Sigmoid colon (tissue), 7 donors: ENCODE data around the gene GLG1. TPM values are rescaled to one million over a fixed set of nuclear protein-coding genes. Genes with fewer than 3 reads are reported as not detected.

ENCODE experiments used
- DNase-seq: peaks from one replicate; pipeline ENCODE4 v3.0.0-alpha.2; 2019
- H3K27ac ChIP-seq, 4 donors: fragments of 200-600 bp; sonication (generic); one replicate each; pipeline ENCODE4 v1.5.1; 2016 to 2019; ENCODE audit warnings: mild to moderate bottlenecking in 1 of 4
- H3K27me3 ChIP-seq, 3 donors: fragments of 200-600 bp; sonication (generic); one replicate each; pipeline ENCODE4 v1.5.1; 2019; ENCODE audit warnings: mild to moderate bottlenecking in 1 of 3
- H3K36me3 ChIP-seq, 4 donors: fragments of 200-600 bp; sonication (generic); one replicate each; pipeline ENCODE4 v1.5.1; 2016 to 2019
- H3K4me1 ChIP-seq, 4 donors: fragments of 200-600 bp; sonication (generic); one replicate each; pipeline ENCODE4 v1.5.1; 2017 to 2019
- H3K4me3 ChIP-seq, 4 donors: fragments of 200-600 bp; sonication (generic); one replicate each; pipeline ENCODE4 v1.5.1; 2017 to 2019; ENCODE audit warnings: mild to moderate bottlenecking in 2 of 4, moderate library complexity in 1 of 4
- H3K9me3 ChIP-seq, 4 donors: fragments of 200-600 bp in 3 of 4; sonication (generic) in 3 of 4; one replicate each; pipeline versions ENCODE4 v1.5.1 to v1.6.1; 2013 to 2019
- CTCF ChIP-seq, 4 experiments: fragments of 450-650 bp in 3 of 4; fragments of 200-600 bp in 1 of 4; IDR thresholded peaks; one replicate each; pipeline ENCODE4 v1.5.1; 2016 to 2019; ENCODE audit warnings: antibody characterized with exemption in 4 of 4, mild to moderate bottlenecking in 3 of 4, moderate library complexity in 2 of 4
- EP300 ChIP-seq, 4 donors: sonication (generic); formaldehyde crosslinking; IDR thresholded peaks; one replicate each; pipeline ENCODE4 v1.6.1; 2017; ENCODE audit warnings: antibody characterized with exemption in 4 of 4
- POLR2A ChIP-seq, 2 donors: fragments of 450-650 bp; IDR thresholded peaks; one replicate each; pipeline ENCODE4 v1.6.1; 2016; ENCODE audit warnings: antibody characterized with exemption in 2 of 2, mild to moderate bottlenecking in 2 of 2, moderate library complexity in 2 of 2
- POLR2AphosphoS5 ChIP-seq, 4 donors: sonication (generic); formaldehyde crosslinking; IDR thresholded peaks; one replicate each; pipeline ENCODE4 v1.6.1; 2017; ENCODE audit warnings: antibody characterized with exemption in 4 of 4
- WGBS, 2 donors: extraction: QIAGEN DNeasy Blood & Tissue Kit; methylation state at CpG; one replicate each; pipeline ENCODE4 v1.1.7; 2013; 5-methylcytosine and 5-hydroxymethylcytosine counted together
- intact Hi-C: fragments of 100-400 bp; cut with DNase I; formaldehyde crosslinking; loops from one replicate; pipeline ENCODE4 v1.15.1; 2023
- polyA plus RNA-seq, 3 donors: library from polyadenylated mRNA; stranded (reverse); fragments of 200-250 nt; gene quantifications; one replicate each; pipeline ENCODE4 v1.2.3, GENCODE V29; 2013
- total RNA-seq, 4 donors: library from RNA; depleted of rRNA; stranded (reverse); fragments of >200 nt; gene quantifications; one replicate each; pipeline ENCODE4 v1.1.0, GENCODE V29; 2016
- donor health status: healthy with polysubstance abuse.
- donor health status: Bipolar disorder and iron deficiency.
- donor health status: healthy.

Gene GLG1
- total and polyA plus RNA-seq, 7 donors = 4.2 to 138 (median 78.7) TPM

GRCh38 chr16:74580833-74581232 lies 26.1 kb downstream of the GLG1 start:
- WGBS, 2 donors = 62 to 85% methylated on average over 3 of the region's 3 CpGs
- intact Hi-C loops = no loop called here
- TF ChIP-seq CTCF (IDR thresholded peaks at IDR 0.05) = no peak
- no peak for TF ChIP-seq EP300 (IDR thresholded peaks at IDR 0.05)
- TF ChIP-seq POLR2AphosphoS5 (IDR thresholded peaks at IDR 0.05) = no peak
- TF ChIP-seq POLR2A (IDR thresholded peaks at IDR 0.05) = no peak
- H3K9me3 ChIP-seq = no peaks in the 10 kb centered on the region
- no peak overlapping the region for H3K4me3 ChIP-seq
- H3K27me3 ChIP-seq = no peaks in the 10 kb centered on the region
- no peak overlapping the region for H3K27ac ChIP-seq
- no peaks in the 10 kb centered on the region for H3K36me3 ChIP-seq
- peaks cover 0 to 27% (median 15%) of the 10 kb centered on the region in 4 donors for H3K4me1 ChIP-seq
- DNase-seq = no peak

GRCh38 chr16:74578838-74579237 lies 28.1 kb downstream of the GLG1 start:
- Histone ChIP-seq H3K36me3 (no peaks in the 10 kb centered on the region), H3K27ac (no peak overlapping the region), H3K9me3 (no peaks in the 10 kb centered on the region), H3K4me3 (no peak overlapping the region), H3K27me3 (no peaks in the 10 kb centered on the region), H3K4me1 (peaks cover 0 to 27% (median 12%) of the 10 kb centered on the region in 4 donors)
- intact Hi-C loops = no loop called here
- no peak for DNase-seq
- WGBS, 2 donors = 94 to 96% methylated on average over 3 of the region's 3 CpGs
- TF ChIP-seq POLR2A (IDR thresholded peaks at IDR 0.05) = no peak
- TF ChIP-seq POLR2AphosphoS5 (IDR thresholded peaks at IDR 0.05) = no peak
- no peak for TF ChIP-seq EP300 (IDR thresholded peaks at IDR 0.05)
- TF ChIP-seq CTCF (IDR thresholded peaks at IDR 0.05) = no peak

GRCh38 chr16:74578433-74578832 lies 28.5 kb downstream of the GLG1 start:
- intact Hi-C loops = no loop called here
- no peaks in the 10 kb centered on the region for H3K36me3 ChIP-seq
- no peak for DNase-seq
- no peaks in the 10 kb centered on the region for H3K27me3 ChIP-seq
- TF ChIP-seq EP300 (IDR thresholded peaks at IDR 0.05) (no peak), POLR2AphosphoS5 (IDR thresholded peaks at IDR 0.05) (no peak), POLR2A (IDR thresholded peaks at IDR 0.05) (no peak), CTCF (IDR thresholded peaks at IDR 0.05) (no peak)
- WGBS, 2 donors = 92 to 93% methylated on average over 3 of the region's 3 CpGs
- no peaks in the 10 kb centered on the region for H3K9me3 ChIP-seq
- H3K4me3 ChIP-seq = no peak overlapping the region
- peaks cover 0 to 25% (median 10%) of the 10 kb centered on the region in 4 donors for H3K4me1 ChIP-seq
- H3K27ac ChIP-seq = no peak overlapping the region

GRCh38 chr16:74577882-74578366 lies 29.0 kb downstream of the GLG1 start:
- H3K4me3 ChIP-seq = no peak overlapping the region
- no peak overlapping the region for H3K27ac ChIP-seq
- no peaks in the 10 kb centered on the region for H3K9me3 ChIP-seq
- no peak for TF ChIP-seq POLR2A (IDR thresholded peaks at IDR 0.05)
- no peak for TF ChIP-seq CTCF (IDR thresholded peaks at IDR 0.05)
- TF ChIP-seq EP300 (IDR thresholded peaks at IDR 0.05) = no peak
- no peak for TF ChIP-seq POLR2AphosphoS5 (IDR thresholded peaks at IDR 0.05)
- H3K36me3 ChIP-seq = no peaks in the 10 kb centered on the region
- intact Hi-C loops = no loop called here
- no peaks in the 10 kb centered on the region for H3K27me3 ChIP-seq
- 60 to 64% methylated on average over 2 of the region's 2 CpGs for WGBS, 2 donors
- H3K4me1 ChIP-seq = peaks cover 0 to 21% (median 5%) of the 10 kb centered on the region in 4 donors
- DNase-seq = no peak
